Stimulated activated naive CD8-positive, alpha-beta T cell treated with anti-CD3 and anti-CD28 coated beads, Interleukin-15, amount 100 ng/mL, for 72 hours (primary cell): ENCODE data around the gene BARX1.

Experiments
- ATAC-seq: fragments of 150-1000 bp; cut with Tn5 transposase; 2 replicates; pipeline ENCODE4 v1.10.0; 2021; ENCODE audit warnings: mild to moderate bottlenecking, moderate library complexity
- DNase-seq, 2 donors: peaks; one replicate each; pipeline ENCODE4 v3.0.0; 2021 to 2022
- H3K27ac Mint-ChIP-seq, 2 donors: one replicate each; pipeline ENCODE4 v1.8.0; 2022; ENCODE audit warnings: mild to moderate bottlenecking in 2 of 2, mixed read lengths in 2 of 2, moderate library complexity in 2 of 2
- H3K27me3 Mint-ChIP-seq: one replicate; pipeline ENCODE4 v1.8.0; 2022; ENCODE audit warnings: mixed read lengths
- H3K4me1 Mint-ChIP-seq: one replicate; pipeline ENCODE4 v1.8.0; 2022; ENCODE audit warnings: mild to moderate bottlenecking, mixed read lengths
- H3K4me3 Mint-ChIP-seq, 2 donors: one replicate each; pipeline ENCODE4 v1.8.0; 2022; ENCODE audit warnings: mild to moderate bottlenecking in 2 of 2, mixed read lengths in 2 of 2, moderate library complexity in 1 of 2
- H3K9me3 Mint-ChIP-seq, 2 donors: one replicate each; pipeline ENCODE4 v1.8.0; 2022; ENCODE audit warnings: mixed read lengths in 2 of 2

The BARX1 gene

GRCh38 chr9:93955111-93955980 lies at the start of gene BARX1:
BARX1 (minus strand) TSS chr9:93955355; CDS start chr9:93955146, 209 bp downstream.
- no peaks in the 10 kb centered on the region for H3K9me3 Mint-ChIP-seq
- ATAC-seq, result peak; percentile 32
- H3K4me3 Mint-ChIP-seq, result peak within 1 kb of the TSS; percentile 73 to 76
- H3K4me1 Mint-ChIP-seq, result peaks cover 79% of the 10 kb centered on the region
- DNase-seq, result peak; percentile 31 to 37
- H3K27me3 Mint-ChIP-seq, result peaks cover 98% of the 10 kb centered on the region
- no peak within 1 kb of the TSS for H3K27ac Mint-ChIP-seq

- peaks cover 0 to 5% of the 10 kb centered on the region in 2 donors for H3K9me3 Mint-ChIP-seq
- ATAC-seq, result peak; percentile 55
- no peak overlapping the region for H3K4me3 Mint-ChIP-seq
- H3K4me1 Mint-ChIP-seq, result no peaks in the 10 kb centered on the region
- H3K27ac Mint-ChIP-seq, result no peak overlapping the region
- DNase-seq, result peak; percentile 24 to 28
- H3K27me3 Mint-ChIP-seq, result peaks cover 7% of the 10 kb centered on the region
Measured at GRCh38 chr9:94002316-94003140, 47.4 kb upstream of the BARX1 start.

- H3K4me1 Mint-ChIP-seq, result no peaks in the 10 kb centered on the region
- peaks cover 0 to 6% of the 10 kb centered on the region in 2 donors for H3K9me3 Mint-ChIP-seq
- DNase-seq (no peak), ATAC-seq (no peak)
- peaks cover 16% of the 10 kb centered on the region for H3K27me3 Mint-ChIP-seq
- no peak overlapping the region for H3K4me3 Mint-ChIP-seq
- H3K27ac Mint-ChIP-seq, result no peak overlapping the region
Measured at GRCh38 chr9:93996863-93997262, 41.7 kb upstream of the BARX1 start.

- Mint-ChIP-seq H3K27ac (no peak overlapping the region), H3K4me1 (no peaks in the 10 kb centered on the region), H3K4me3 (no peak overlapping the region), H3K9me3 (peaks cover under 1 to 6% of the 10 kb centered on the region in 2 donors), H3K27me3 (peaks cover 17% of the 10 kb centered on the region)
- ATAC-seq (no peak), DNase-seq (no peak)
Measured at GRCh38 chr9:93996367-93996766, 41.2 kb upstream of the BARX1 start.

GRCh38 chr9:93994545-93994944 lies 39.4 kb upstream of the BARX1 start:
- no peaks in the 10 kb centered on the region for H3K4me1 Mint-ChIP-seq
- peaks cover 24% of the 10 kb centered on the region for H3K27me3 Mint-ChIP-seq
- no peak for DNase-seq
- no peak overlapping the region for H3K4me3 Mint-ChIP-seq
- ATAC-seq, result no peak
- no peak overlapping the region for H3K27ac Mint-ChIP-seq
- H3K9me3 Mint-ChIP-seq, result peaks cover 14 to 18% of the 10 kb centered on the region in 2 donors

GRCh38 chr9:93994132-93994531 lies 39.0 kb upstream of the BARX1 start:
- no peak overlapping the region for H3K4me3 Mint-ChIP-seq

GRCh38 chr9:93992830-93993229 lies 37.7 kb upstream of the BARX1 start:
- peaks cover 24% of the 10 kb centered on the region for H3K27me3 Mint-ChIP-seq
- peaks cover 14 to 27% of the 10 kb centered on the region in 2 donors for H3K9me3 Mint-ChIP-seq
- H3K4me1 Mint-ChIP-seq, result no peaks in the 10 kb centered on the region
- DNase-seq (no peak), ATAC-seq (no peak)
- H3K4me3 Mint-ChIP-seq, result no peak overlapping the region
- H3K27ac Mint-ChIP-seq, result no peak overlapping the region

More at GRCh38 chr9:93994132-93994531, 39.0 kb upstream of the BARX1 start:
- Mint-ChIP-seq H3K27me3 (peaks cover 24% of the 10 kb centered on the region), H3K9me3 (peaks cover 14 to 21% of the 10 kb centered on the region in 2 donors), H3K4me1 (no peaks in the 10 kb centered on the region), H3K27ac (no peak overlapping the region)
- no peak for ATAC-seq
- DNase-seq, result no peak

- Mint-ChIP-seq H3K4me3 (no peak overlapping the region), H3K27me3 (peaks cover 24% of the 10 kb centered on the region), H3K27ac (no peak overlapping the region), H3K9me3 (peaks cover 27 to 38% of the 10 kb centered on the region in 2 donors), H3K4me1 (no peaks in the 10 kb centered on the region)
- ATAC-seq (no peak), DNase-seq (no peak)
Measured at GRCh38 chr9:93990448-93990847, 35.3 kb upstream of the BARX1 start.

GRCh38 chr9:93988056-93988455 lies 32.9 kb upstream of the BARX1 start:
- ATAC-seq, result no peak
- Mint-ChIP-seq H3K27me3 (peaks cover 16% of the 10 kb centered on the region), H3K27ac (peak overlapping the region in 1 of 2 donors; percentile 4), H3K4me3 (no peak overlapping the region), H3K9me3 (peaks cover 27 to 38% of the 10 kb centered on the region in 2 donors), H3K4me1 (no peaks in the 10 kb centered on the region)
- no peak for DNase-seq

GRCh38 chr9:93984860-93985259 lies 29.7 kb upstream of the BARX1 start:
- ATAC-seq (no peak), DNase-seq (no peak)
- Mint-ChIP-seq H3K27me3 (peaks cover 31% of the 10 kb centered on the region), H3K4me1 (no peaks in the 10 kb centered on the region), H3K27ac (no peak overlapping the region), H3K9me3 (peaks cover 13 to 29% of the 10 kb centered on the region in 2 donors), H3K4me3 (no peak overlapping the region)

- Mint-ChIP-seq H3K9me3 (peaks cover 13 to 21% of the 10 kb centered on the region in 2 donors), H3K27me3 (peaks cover 37% of the 10 kb centered on the region)
Measured at GRCh38 chr9:93983875-93984274, 28.7 kb upstream of the BARX1 start.

GRCh38 chr9:93979721-93980120 lies 24.6 kb upstream of the BARX1 start:
- H3K27me3 Mint-ChIP-seq, result peaks cover 37% of the 10 kb centered on the region
- no peak for ATAC-seq

More at GRCh38 chr9:93983875-93984274, 28.7 kb upstream of the BARX1 start:
- H3K27ac Mint-ChIP-seq, result no peak overlapping the region
- ATAC-seq (no peak), DNase-seq (no peak)
- H3K4me3 Mint-ChIP-seq, result no peak overlapping the region
- peaks cover under 1% of the 10 kb centered on the region for H3K4me1 Mint-ChIP-seq

GRCh38 chr9:93978551-93978950 lies 23.4 kb upstream of the BARX1 start:
- DNase-seq, result no peak
- Mint-ChIP-seq H3K27ac (peak overlapping the region; percentile 4 to 15), H3K4me1 (peaks cover 7% of the 10 kb centered on the region), H3K27me3 (peaks cover 32% of the 10 kb centered on the region), H3K4me3 (no peak overlapping the region), H3K9me3 (peaks cover 0 to under 1% of the 10 kb centered on the region in 2 donors)
- ATAC-seq, result no peak

More at GRCh38 chr9:93979721-93980120, 24.6 kb upstream of the BARX1 start:
- Mint-ChIP-seq H3K27ac (peak overlapping the region; percentile 14 to 29), H3K4me3 (no peak overlapping the region), H3K4me1 (peaks cover 7% of the 10 kb centered on the region), H3K9me3 (no peaks in the 10 kb centered on the region)
- no peak for DNase-seq

- Mint-ChIP-seq H3K4me3 (no peak overlapping the region), H3K27me3 (peaks cover 19% of the 10 kb centered on the region), H3K4me1 (peaks cover 7% of the 10 kb centered on the region), H3K27ac (no peak overlapping the region), H3K9me3 (peaks cover 7 to 16% of the 10 kb centered on the region in 2 donors)
- ATAC-seq (no peak), DNase-seq (no peak)
Measured at GRCh38 chr9:93976973-93977372, 21.8 kb upstream of the BARX1 start.

GRCh38 chr9:93976081-93976480 lies 20.9 kb upstream of the BARX1 start:
- Mint-ChIP-seq H3K27ac (no peak overlapping the region), H3K27me3 (peaks cover 12% of the 10 kb centered on the region), H3K4me3 (no peak overlapping the region), H3K4me1 (peaks cover 7% of the 10 kb centered on the region), H3K9me3 (peaks cover 7 to 16% of the 10 kb centered on the region in 2 donors)
- ATAC-seq (no peak), DNase-seq (no peak)
